Parathyroid adenoma (tissue), 2 donors: ENCODE results near the gene MTMR6.
A peak's percentile ranks its signal among the peaks of the same experiment; 100 is the strongest.

ENCODE experiments used
- H2AFZ ChIP-seq: fragments of 300-600 bp; sonication (generic); one replicate; pipeline ENCODE4 v1.7.0; 2017; ENCODE audit warnings: antibody characterized with exemption, mild to moderate bottlenecking
- H3K27ac ChIP-seq: fragments of 300-600 bp; sonication (generic); one replicate; pipeline ENCODE4 v1.7.0; 2017
- H3K27me3 ChIP-seq: fragments of 300-600 bp; sonication (generic); one replicate; pipeline ENCODE4 v1.7.0; 2017; ENCODE audit warnings: low read length; ENCODE audit not compliant: control insufficient read depth, insufficient read depth
- H3K36me3 ChIP-seq: fragments of 300-600 bp; sonication (generic); one replicate; pipeline ENCODE4 v1.7.0; 2017; ENCODE audit warnings: low read length; ENCODE audit not compliant: control insufficient read depth, insufficient read depth
- H3K4me1 ChIP-seq: fragments of 300-600 bp; sonication (generic); one replicate; pipeline ENCODE4 v1.7.0; 2017; ENCODE audit warnings: control low read depth
- H3K4me2 ChIP-seq: fragments of 300-600 bp; sonication (generic); one replicate; pipeline ENCODE4 v1.7.0; 2017; ENCODE audit warnings: low read length
- H3K4me3 ChIP-seq: fragments of 300-600 bp; sonication (generic); one replicate; pipeline ENCODE4 v1.7.0; 2017; ENCODE audit warnings: low read depth, low read length
- H3K79me2 ChIP-seq: fragments of 300-600 bp; sonication (generic); one replicate; pipeline ENCODE4 v1.7.0; 2017; ENCODE audit warnings: control low read depth
- H3K9ac ChIP-seq: fragments of 300-600 bp; sonication (generic); one replicate; pipeline ENCODE4 v1.7.0; 2017; ENCODE audit warnings: mild to moderate bottlenecking
- H3K9me3 ChIP-seq: fragments of 300-600 bp; sonication (generic); one replicate; pipeline ENCODE4 v1.7.0; 2017; ENCODE audit warnings: low read length; ENCODE audit not compliant: control insufficient read depth
- CTCF ChIP-seq: fragments of 300-600 bp; sonication (generic); IDR thresholded peaks from one replicate; pipeline ENCODE4 v1.7.0; 2017; ENCODE audit warnings: antibody characterized with exemption, mild to moderate bottlenecking
- donor health status: primary hyperparathyroidism.

The MTMR6 gene

GRCh38 chr13:25302121-25302520 is 14.8 kb upstream of the MTMR6 start:
- peak overlapping the region; percentile 85 for H3K27ac ChIP-seq
- peak overlapping the region; percentile 67 for H3K9ac ChIP-seq
- TF ChIP-seq CTCF: no peak
- peak overlapping the region; percentile 98 for H2AFZ ChIP-seq
- peak overlapping the region; percentile 79 for H3K4me3 ChIP-seq
- no peaks in the 10 kb centered on the region for H3K36me3 ChIP-seq
- no peaks in the 10 kb centered on the region for H3K27me3 ChIP-seq
- peaks cover 5% of the 10 kb centered on the region for H3K79me2 ChIP-seq
- peak overlapping the region; percentile 88 for H3K4me2 ChIP-seq
- H3K9me3 ChIP-seq: no peaks in the 10 kb centered on the region
- H3K4me1 ChIP-seq: peaks cover 3% of the 10 kb centered on the region

GRCh38 chr13:25301347-25302113 is 14.2 kb upstream of the MTMR6 start, which contains the start of gene NUP58:
NUP58 (plus strand) TSS chr13:25301625; CDS start chr13:25301774, 149 bp downstream.
- peaks cover 3% of the 10 kb centered on the region for H3K4me1 ChIP-seq
- H3K9me3 ChIP-seq: no peaks in the 10 kb centered on the region
- H2AFZ ChIP-seq: peak within 1 kb of the TSS; percentile 98
- H3K79me2 ChIP-seq: peaks cover 5% of the 10 kb centered on the region
- no peak for TF ChIP-seq CTCF
- peak within 1 kb of the TSS; percentile 67 for H3K9ac ChIP-seq
- no peaks in the 10 kb centered on the region for H3K27me3 ChIP-seq
- H3K36me3 ChIP-seq: no peaks in the 10 kb centered on the region
- peak within 1 kb of the TSS; percentile 85 for H3K27ac ChIP-seq
- peak within 1 kb of the TSS; percentile 88 for H3K4me2 ChIP-seq
- peak within 1 kb of the TSS; percentile 79 for H3K4me3 ChIP-seq

GRCh38 chr13:25300861-25301346 is 13.6 kb upstream of the MTMR6 start:
- H3K9ac ChIP-seq: no peak overlapping the region
- H3K27ac ChIP-seq: peak overlapping the region; percentile 85
- H3K27me3 ChIP-seq: no peaks in the 10 kb centered on the region
- peaks cover 3% of the 10 kb centered on the region for H3K4me1 ChIP-seq
- H3K9me3 ChIP-seq: no peaks in the 10 kb centered on the region
- H3K36me3 ChIP-seq: no peaks in the 10 kb centered on the region
- peaks cover 5% of the 10 kb centered on the region for H3K79me2 ChIP-seq
- peak overlapping the region; percentile 66 for H3K4me2 ChIP-seq
- H2AFZ ChIP-seq: peak overlapping the region; percentile 98
- peak overlapping the region; percentile 79 for H3K4me3 ChIP-seq
- no peak for TF ChIP-seq CTCF

DNA sequence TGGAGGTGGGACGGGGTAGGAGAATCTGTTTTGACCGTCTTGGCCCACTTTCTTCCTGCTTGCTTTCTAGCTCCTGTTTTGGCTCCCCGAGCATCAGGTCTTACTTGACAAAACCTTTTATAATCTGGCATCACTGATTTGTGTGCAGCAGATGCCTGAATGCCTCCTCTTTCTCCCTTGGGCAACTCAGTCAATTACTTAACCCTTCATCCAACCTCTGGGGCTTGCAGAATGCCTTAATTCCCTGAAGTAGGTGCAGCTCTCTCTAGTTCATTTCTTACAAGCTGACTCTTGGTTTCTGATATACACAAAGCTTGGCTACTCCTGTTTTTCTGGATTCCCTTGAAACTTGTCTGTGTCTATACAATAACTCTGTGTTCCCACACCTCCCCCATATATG is 8.4 kb upstream of the MTMR6 start:
- H3K4me2 ChIP-seq: no peak overlapping the region
- no peak overlapping the region for H3K4me3 ChIP-seq
- no peaks in the 10 kb centered on the region for H3K79me2 ChIP-seq
- H3K27ac ChIP-seq: no peak overlapping the region
- H3K27me3 ChIP-seq: no peaks in the 10 kb centered on the region
- H3K9ac ChIP-seq: no peak overlapping the region
- no peaks in the 10 kb centered on the region for H3K9me3 ChIP-seq
- no peak for TF ChIP-seq CTCF
- no peak overlapping the region for H2AFZ ChIP-seq
- no peaks in the 10 kb centered on the region for H3K36me3 ChIP-seq
- H3K4me1 ChIP-seq: peaks cover 10% of the 10 kb centered on the region

GRCh38 chr13:25295228-25295627 is 7.9 kb upstream of the MTMR6 start:
- Histone ChIP-seq H3K79me2 (no peaks in the 10 kb centered on the region), H2AFZ (no peak overlapping the region), H3K9me3 (no peaks in the 10 kb centered on the region), H3K4me1 (peaks cover 8% of the 10 kb centered on the region), H3K4me2 (no peak overlapping the region), H3K36me3 (no peaks in the 10 kb centered on the region), H3K27ac (no peak overlapping the region), H3K4me3 (no peak overlapping the region), H3K9ac (no peak overlapping the region), H3K27me3 (no peaks in the 10 kb centered on the region)
- TF ChIP-seq CTCF: no peak
